HG02610 (cell line): Measurements from ENCODE around the gene CASK.

ENCODE experiments used
- ATAC-seq: cut with Tn5 transposase; IDR thresholded peaks from one replicate; pipeline ENCODE4 v1.9.1; 2021; ENCODE audit warnings: mild to moderate bottlenecking, moderate library complexity; ENCODE audit not compliant: unreplicated experiment

Gene CASK

DNA sequence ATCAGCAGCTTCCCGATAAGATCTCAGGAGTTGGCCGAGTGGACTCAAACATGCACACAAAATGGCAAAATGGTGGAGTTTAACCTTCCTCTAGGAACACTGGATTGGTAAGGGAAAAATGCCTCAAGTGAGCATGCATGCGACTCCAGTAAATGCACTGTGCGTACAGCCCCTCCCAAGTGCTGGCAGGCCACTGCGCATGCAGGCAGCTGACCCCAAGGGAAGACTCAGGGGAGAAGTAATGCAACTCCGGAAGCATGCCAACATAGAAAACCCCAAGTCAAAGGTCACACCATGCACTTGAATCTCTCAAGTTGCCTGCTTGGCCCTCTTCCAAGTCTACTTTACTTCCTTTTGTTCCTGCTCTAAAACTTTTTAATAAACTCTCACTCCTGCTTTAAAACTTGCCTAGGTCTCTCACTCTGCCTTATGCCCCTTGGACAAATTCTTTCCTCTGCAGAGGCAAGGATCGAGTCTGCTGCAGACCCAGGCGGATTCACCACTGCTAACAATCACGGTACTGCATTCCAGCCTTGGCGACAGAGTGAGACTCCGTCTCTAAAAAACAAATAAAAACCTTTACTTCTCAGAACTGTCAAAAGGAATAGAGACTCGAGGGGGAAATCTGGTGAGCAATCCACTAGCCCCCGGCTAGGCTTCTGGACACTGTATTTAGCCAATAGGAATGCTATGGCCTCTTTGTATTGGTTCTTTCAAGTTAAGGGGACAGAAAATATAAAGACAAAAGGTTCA, 442.7 kb downstream of the CASK start:
- no peak for ATAC-seq

DNA sequence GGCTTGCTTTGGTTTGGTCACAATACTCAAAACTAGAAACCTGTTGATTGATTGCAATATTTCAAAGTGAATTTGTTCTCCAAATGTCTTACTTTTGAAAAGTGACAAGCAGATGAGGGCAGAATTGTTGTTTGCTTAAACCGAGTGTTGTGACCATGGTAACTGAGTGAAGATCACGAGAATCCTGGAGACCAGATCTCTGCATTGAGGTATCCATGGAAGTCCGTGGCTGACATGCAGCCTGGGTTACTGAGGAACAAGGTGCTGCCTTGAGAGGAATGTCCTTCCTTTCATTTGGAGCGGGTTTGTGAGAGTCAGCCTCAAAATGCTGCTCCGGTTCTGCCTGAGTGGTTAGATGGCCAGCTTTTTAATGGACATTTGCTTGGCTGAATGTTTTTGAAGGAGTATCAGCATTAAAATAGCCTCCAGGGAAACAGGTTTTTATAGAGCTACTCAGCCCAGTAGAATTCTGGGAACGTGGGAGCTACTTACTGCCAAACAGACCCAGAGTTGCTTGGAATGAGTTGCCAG, 444.9 kb downstream of the CASK start:
- no peak for ATAC-seq

DNA sequence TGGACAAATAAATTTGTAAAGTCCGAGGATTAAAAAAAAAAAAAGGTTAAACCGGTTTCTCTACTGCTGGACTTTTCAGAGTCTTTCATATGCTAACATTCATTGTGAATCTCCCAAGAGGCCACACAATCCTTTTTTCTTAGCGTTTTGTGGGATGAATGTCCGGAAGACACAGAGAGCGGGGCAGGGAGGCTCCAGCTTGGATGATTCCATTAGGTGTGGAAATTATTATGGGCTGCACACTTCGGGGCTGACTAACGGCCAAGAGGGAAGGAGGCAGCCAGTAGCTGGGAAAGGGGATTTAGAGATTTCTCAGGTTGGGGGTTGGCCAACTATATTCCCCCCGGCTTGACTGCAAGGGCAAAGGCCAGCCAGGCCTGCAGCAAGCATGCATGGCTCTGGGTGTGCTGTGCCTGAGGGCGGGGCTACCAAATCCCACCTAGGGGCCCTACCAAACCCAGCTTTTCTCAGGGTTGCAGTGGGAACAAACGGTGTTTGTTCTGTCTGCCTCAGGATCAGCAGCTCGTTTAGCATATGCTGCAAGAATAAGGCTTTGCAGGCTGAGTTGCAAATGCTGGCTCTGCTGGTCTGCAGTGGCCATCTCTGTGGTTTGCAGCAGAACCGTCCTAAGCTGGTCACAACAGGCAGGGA, 447.6 kb downstream of the CASK start:
- ATAC-seq = no peak

GRCh38 chrX:41475191-41475590, 448.2 kb downstream of the CASK start:
- ATAC-seq = no peak

GRCh38 chrX:41474726-41475100, 448.6 kb downstream of the CASK start:
- ATAC-seq = no peak

- no peak for ATAC-seq
These were observed 449.2 kb downstream of the CASK start for GRCh38 chrX:41473936-41474725.

- no peak for ATAC-seq
These were observed 451.0 kb downstream of the CASK start for GRCh38 chrX:41472231-41472815.

GRCh38 chrX:41471786-41472185, 451.6 kb downstream of the CASK start:
- no peak for ATAC-seq

- ATAC-seq = no peak
These were observed 452.6 kb downstream of the CASK start for GRCh38 chrX:41470706-41471105.

GRCh38 chrX:41468647-41469323, 454.6 kb downstream of the CASK start:
- no peak for ATAC-seq
